ENCODE results near the gene WDHD1.
"Not testable (repeated sequence)": the region's sequence is repeated elsewhere in the genome, so short reads cannot be mapped to it uniquely, and the experiment has no call there.

WDHD1 gene

GRCh38 chr14:54933006-54933405 lies 93.9 kb downstream of the WDHD1 start:
- DNase-seq (ENCODE audit: extremely low read depth, low read depth): no peak
- TF ChIP-seq, protein P1, sequence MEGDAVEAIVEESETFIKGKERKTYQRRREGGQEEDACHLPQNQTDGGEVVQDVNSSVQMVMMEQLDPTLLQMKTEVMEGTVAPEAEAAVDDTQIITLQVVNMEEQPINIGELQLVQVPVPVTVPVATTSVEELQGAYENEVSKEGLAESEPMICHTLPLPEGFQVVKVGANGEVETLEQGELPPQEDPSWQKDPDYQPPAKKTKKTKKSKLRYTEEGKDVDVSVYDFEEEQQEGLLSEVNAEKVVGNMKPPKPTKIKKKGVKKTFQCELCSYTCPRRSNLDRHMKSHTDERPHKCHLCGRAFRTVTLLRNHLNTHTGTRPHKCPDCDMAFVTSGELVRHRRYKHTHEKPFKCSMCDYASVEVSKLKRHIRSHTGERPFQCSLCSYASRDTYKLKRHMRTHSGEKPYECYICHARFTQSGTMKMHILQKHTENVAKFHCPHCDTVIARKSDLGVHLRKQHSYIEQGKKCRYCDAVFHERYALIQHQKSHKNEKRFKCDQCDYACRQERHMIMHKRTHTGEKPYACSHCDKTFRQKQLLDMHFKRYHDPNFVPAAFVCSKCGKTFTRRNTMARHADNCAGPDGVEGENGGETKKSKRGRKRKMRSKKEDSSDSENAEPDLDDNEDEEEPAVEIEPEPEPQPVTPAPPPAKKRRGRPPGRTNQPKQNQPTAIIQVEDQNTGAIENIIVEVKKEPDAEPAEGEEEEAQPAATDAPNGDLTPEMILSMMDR (IDR thresholded peaks at IDR 0.05; ENCODE audit: low read depth, low read length): no peak

- TF ChIP-seq, protein P1 (IDR thresholded peaks at IDR 0.05; ENCODE audit: low read depth, low read length): no peak
- no peak for DNase-seq (ENCODE audit: extremely low read depth, low read depth)
These were observed 95.1 kb downstream of the WDHD1 start for GRCh38 chr14:54931598-54932340.

GRCh38 chr14:54931101-54931500 lies 95.8 kb downstream of the WDHD1 start:
- no peak for DNase-seq (ENCODE audit: extremely low read depth, low read depth)
- TF ChIP-seq, protein P1 (IDR thresholded peaks at IDR 0.05; ENCODE audit: low read depth, low read length): no peak

DNA sequence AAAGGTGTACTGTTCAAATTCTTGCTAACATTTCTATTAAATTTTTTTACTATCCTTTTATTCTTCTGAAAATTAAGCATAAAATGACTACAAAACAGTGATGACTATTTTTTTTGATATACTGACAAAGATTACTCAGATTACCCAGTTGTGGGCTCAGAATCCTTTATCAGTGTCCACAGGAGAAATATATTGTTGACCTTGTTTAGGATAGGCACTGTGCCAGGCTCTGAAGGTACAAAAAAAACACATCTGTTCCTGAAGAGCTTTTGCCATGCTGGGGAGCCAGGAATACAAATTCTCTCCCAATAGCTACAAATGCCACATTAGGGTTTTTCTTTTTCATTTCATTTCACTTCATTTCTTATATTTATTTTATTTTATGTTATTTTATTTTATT lies 97.3 kb downstream of the WDHD1 start:
- TF ChIP-seq, protein P1 (IDR thresholded peaks at IDR 0.05; ENCODE audit: low read depth, low read length): no peak
- no peak for DNase-seq (ENCODE audit: extremely low read depth, low read depth)

DNA sequence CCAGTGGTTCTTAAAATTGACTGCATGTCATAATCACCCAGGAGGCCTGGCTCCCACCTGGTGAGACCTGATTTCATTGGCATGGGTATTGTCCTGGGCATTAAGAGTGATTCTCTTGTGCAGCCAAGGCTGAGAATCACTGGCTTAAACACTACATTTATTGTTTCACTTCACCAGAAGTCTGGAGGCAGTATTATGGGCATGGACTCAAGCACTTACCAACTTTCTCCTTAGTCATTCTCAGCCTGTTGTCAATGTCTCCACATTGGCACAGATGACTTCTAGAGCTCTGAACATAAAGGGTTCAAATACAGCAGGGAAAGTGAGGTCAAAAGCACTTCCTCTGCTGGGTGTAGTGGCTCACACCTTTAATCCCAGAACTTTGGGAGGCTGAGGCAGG lies 98.7 kb downstream of the WDHD1 start:
- DNase-seq (ENCODE audit: extremely low read depth, low read depth): no peak
- TF ChIP-seq, protein P1 (IDR thresholded peaks at IDR 0.05; ENCODE audit: low read depth, low read length): no peak

GRCh38 chr14:54927551-54927950 lies 99.3 kb downstream of the WDHD1 start:
- TF ChIP-seq, protein P1 (IDR thresholded peaks at IDR 0.05; ENCODE audit: low read depth, low read length): no peak
- no peak for DNase-seq (ENCODE audit: extremely low read depth, low read depth)

DNA sequence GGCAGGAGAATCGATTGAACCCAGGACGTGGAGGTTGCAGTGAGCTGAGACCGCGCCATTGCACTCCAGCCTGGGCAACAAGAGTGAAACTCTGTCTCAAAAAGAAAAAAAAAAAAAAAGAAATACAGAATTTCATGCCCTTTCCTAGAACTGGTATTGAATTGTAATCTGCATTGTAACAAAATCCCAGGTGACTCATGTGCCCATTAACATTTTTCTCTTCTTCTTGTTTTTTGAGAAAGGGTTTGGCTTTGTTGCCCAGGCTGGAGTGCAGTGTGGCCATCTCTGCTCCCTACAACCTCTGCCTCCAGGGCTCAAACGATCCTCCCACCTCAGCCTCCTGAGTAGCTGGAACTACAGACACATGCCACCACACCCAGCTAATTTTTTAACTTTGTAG lies 100.3 kb downstream of the WDHD1 start:
- DNase-seq (ENCODE audit: extremely low read depth, low read depth): not testable (repeated sequence)

GRCh38 chr14:54922598-54922997 lies 104.3 kb downstream of the WDHD1 start:
- TF ChIP-seq, protein P1 (IDR thresholded peaks at IDR 0.05; ENCODE audit: low read depth, low read length): no peak
- peak; percentile 18 for DNase-seq (ENCODE audit: extremely low read depth, low read depth)

All from AG09319 (cell line).